ENCODE measurements around the gene CLECL1.
"Not testable (repeated sequence)": the region's sequence is repeated elsewhere in the genome, so short reads cannot be mapped to it uniquely, and the experiment has no call there.

The CLECL1 gene

GRCh38 chr12:9706086-9706685 lies 26.7 kb downstream of the CLECL1 start:
- Mint-ChIP-seq H3K4me3 (no peak overlapping the region), H3K27ac (peak overlapping the region; percentile 70), H3K9me3 (peaks cover 27% of the 10 kb centered on the region), H3K4me1 (peaks cover 74% of the 10 kb centered on the region), H3K36me3 (peaks cover 47% of the 10 kb centered on the region), H3K27me3 (no peaks in the 10 kb centered on the region)
- DNase-seq: no peak
- CTCF ChIA-PET: interaction anchor here (1.1 to 6.7 kb wide), 3 partner anchors 25 to 72 kb away, joined by 4 to 83 read pairs (median 15); no protein-coding TSS in a partner anchor

- Mint-ChIP-seq H3K4me1 (peaks cover 84% of the 10 kb centered on the region), H3K9me3 (peaks cover 30% of the 10 kb centered on the region), H3K36me3 (peaks cover 47% of the 10 kb centered on the region)
- not testable (repeated sequence) for DNase-seq, H3K4me3 Mint-ChIP-seq, H3K27me3 Mint-ChIP-seq, H3K27ac Mint-ChIP-seq
- CTCF ChIA-PET: interaction anchor here (1.2 kb wide), 1 partner anchor 71 kb away, joined by 3 read pairs; no protein-coding TSS in a partner anchor
Measured at GRCh38 chr12:9704561-9704960, 28.3 kb downstream of the CLECL1 start.

- H3K4me3 Mint-ChIP-seq: peak overlapping the region; percentile 56
- DNase-seq: peak; percentile 78
- peaks cover 83% of the 10 kb centered on the region for H3K4me1 Mint-ChIP-seq
- CTCF ChIA-PET: no interaction called here
- H3K27me3 Mint-ChIP-seq: no peaks in the 10 kb centered on the region
- H3K9me3 Mint-ChIP-seq: peaks cover 36% of the 10 kb centered on the region
- peaks cover 50% of the 10 kb centered on the region for H3K36me3 Mint-ChIP-seq
- H3K27ac Mint-ChIP-seq: peak overlapping the region; percentile 92
Measured at GRCh38 chr12:9702255-9702654, 30.6 kb downstream of the CLECL1 start.

GRCh38 chr12:9701380-9702154 lies 31.3 kb downstream of the CLECL1 start:
- Mint-ChIP-seq H3K4me1 (peaks cover 82% of the 10 kb centered on the region), H3K9me3 (peaks cover 37% of the 10 kb centered on the region), H3K4me3 (peak overlapping the region; percentile 56), H3K36me3 (peaks cover 52% of the 10 kb centered on the region), H3K27me3 (no peaks in the 10 kb centered on the region), H3K27ac (peak overlapping the region; percentile 92)
- CTCF ChIA-PET: no interaction called here
- DNase-seq: peak; percentile 46

- Mint-ChIP-seq H3K27ac (peak overlapping the region; percentile 92), H3K27me3 (no peaks in the 10 kb centered on the region), H3K4me1 (peaks cover 82% of the 10 kb centered on the region), H3K9me3 (peaks cover 36% of the 10 kb centered on the region), H3K4me3 (peak overlapping the region; percentile 14), H3K36me3 (peaks cover 53% of the 10 kb centered on the region)
- CTCF ChIA-PET: interaction anchor here (1.1 to 1.5 kb wide), 2 partner anchors 42 to 65 kb away, joined by 5 to 6 read pairs; no protein-coding TSS in a partner anchor
- no peak for DNase-seq
Measured at GRCh38 chr12:9700606-9700956, 32.3 kb downstream of the CLECL1 start.

- no peak overlapping the region for H3K4me3 Mint-ChIP-seq
- peaks cover 82% of the 10 kb centered on the region for H3K4me1 Mint-ChIP-seq
- CTCF ChIA-PET: interaction anchor here (1.1 to 1.5 kb wide), 3 partner anchors 8 to 64 kb away, joined by 5 to 8 read pairs (median 6); no protein-coding TSS in a partner anchor
- H3K36me3 Mint-ChIP-seq: peaks cover 53% of the 10 kb centered on the region
- H3K9me3 Mint-ChIP-seq: peaks cover 35% of the 10 kb centered on the region
- H3K27ac Mint-ChIP-seq: peak overlapping the region; percentile 3
- DNase-seq: no peak
- H3K27me3 Mint-ChIP-seq: no peaks in the 10 kb centered on the region
Measured at GRCh38 chr12:9699898-9700605, 32.8 kb downstream of the CLECL1 start.

- H3K27ac Mint-ChIP-seq: peak overlapping the region; percentile 11
- CTCF ChIA-PET: interaction anchor here (1.1 to 1.5 kb wide), 3 partner anchors 9 to 63 kb away, joined by 5 to 8 read pairs (median 6); no protein-coding TSS in a partner anchor
- H3K4me3 Mint-ChIP-seq: no peak overlapping the region
- H3K36me3 Mint-ChIP-seq: peaks cover 56% of the 10 kb centered on the region
- H3K9me3 Mint-ChIP-seq: peaks cover 30% of the 10 kb centered on the region
- H3K4me1 Mint-ChIP-seq: peaks cover 87% of the 10 kb centered on the region
- H3K27me3 Mint-ChIP-seq: no peaks in the 10 kb centered on the region
- no peak for DNase-seq
Measured at GRCh38 chr12:9699269-9699897, 33.5 kb downstream of the CLECL1 start.

GRCh38 chr12:9698681-9699080 lies 34.2 kb downstream of the CLECL1 start:
- CTCF ChIA-PET: interaction anchor here (1.4 to 2.0 kb wide), 2 partner anchors 10 to 12 kb away, joined by 3 to 7 read pairs; no protein-coding TSS in a partner anchor
- Mint-ChIP-seq H3K27ac (peak overlapping the region; percentile 72), H3K9me3 (peaks cover 27% of the 10 kb centered on the region), H3K4me1 (peaks cover 88% of the 10 kb centered on the region), H3K27me3 (no peaks in the 10 kb centered on the region), H3K4me3 (no peak overlapping the region), H3K36me3 (peaks cover 57% of the 10 kb centered on the region)
- DNase-seq: no peak

- Mint-ChIP-seq H3K9me3 (peaks cover 27% of the 10 kb centered on the region), H3K4me3 (no peak overlapping the region), H3K4me1 (peaks cover 87% of the 10 kb centered on the region), H3K27me3 (no peaks in the 10 kb centered on the region), H3K27ac (peak overlapping the region; percentile 53), H3K36me3 (peaks cover 61% of the 10 kb centered on the region)
- no peak for DNase-seq
- CTCF ChIA-PET: interaction anchor here (0.6 to 2.0 kb wide), 4 partner anchors 11 to 365 kb away, joined by 3 to 7 read pairs (median 3); no protein-coding TSS in a partner anchor
Measured at GRCh38 chr12:9697619-9698018, 35.3 kb downstream of the CLECL1 start.

- DNase-seq, H3K27me3 Mint-ChIP-seq, CTCF ChIA-PET, H3K4me3 Mint-ChIP-seq: not testable (repeated sequence)
- Mint-ChIP-seq H3K36me3 (peaks cover 74% of the 10 kb centered on the region), H3K27ac (peak overlapping the region; percentile 5), H3K9me3 (peaks cover 25% of the 10 kb centered on the region), H3K4me1 (peaks cover 82% of the 10 kb centered on the region)
Measured at GRCh38 chr12:9695661-9696060, 37.2 kb downstream of the CLECL1 start.

GRCh38 chr12:9695150-9695549 lies 37.7 kb downstream of the CLECL1 start:
- Mint-ChIP-seq H3K4me1 (peaks cover 80% of the 10 kb centered on the region), H3K9me3 (peaks cover 24% of the 10 kb centered on the region), H3K36me3 (peaks cover 75% of the 10 kb centered on the region)
- DNase-seq, H3K4me3 Mint-ChIP-seq, H3K27ac Mint-ChIP-seq, H3K27me3 Mint-ChIP-seq, CTCF ChIA-PET: not testable (repeated sequence)

- H3K4me3 Mint-ChIP-seq: no peak overlapping the region
- peaks cover 28% of the 10 kb centered on the region for H3K9me3 Mint-ChIP-seq
- H3K36me3 Mint-ChIP-seq: peaks cover 84% of the 10 kb centered on the region
- no peak for DNase-seq
- CTCF ChIA-PET: interaction anchor here (1.6 kb wide), 1 partner anchor 14 kb away, joined by 5 read pairs; no protein-coding TSS in a partner anchor
- H3K27ac Mint-ChIP-seq: no peak overlapping the region
- H3K27me3 Mint-ChIP-seq: no peaks in the 10 kb centered on the region
- H3K4me1 Mint-ChIP-seq: peaks cover 79% of the 10 kb centered on the region
Measured at GRCh38 chr12:9694241-9694640, 38.7 kb downstream of the CLECL1 start.

- no peaks in the 10 kb centered on the region for H3K27me3 Mint-ChIP-seq
- H3K27ac Mint-ChIP-seq: peak overlapping the region; percentile 7
Measured at GRCh38 chr12:9692909-9693308, 40.0 kb downstream of the CLECL1 start.

More at GRCh38 chr12:9692909-9693308, 40.0 kb downstream of the CLECL1 start:
- no peak for DNase-seq
- peaks cover 26% of the 10 kb centered on the region for H3K9me3 Mint-ChIP-seq
- CTCF ChIA-PET: interaction anchor here (1.6 kb wide), 1 partner anchor 15 kb away, joined by 5 read pairs; no protein-coding TSS in a partner anchor
- peaks cover 79% of the 10 kb centered on the region for H3K4me1 Mint-ChIP-seq
- peaks cover 86% of the 10 kb centered on the region for H3K36me3 Mint-ChIP-seq
- no peak overlapping the region for H3K4me3 Mint-ChIP-seq
